GM06990 (cell line): ENCODE results near the gene TP53I11.

Experiments
- DNase-seq: peaks from one replicate; pipeline ENCODE4 v3.0.0-alpha.2; 2011; ENCODE audit not compliant: insufficient read length; ENCODE audit errors: extremely low read depth
- H3K27me3 ChIP-seq: replicated peaks from 2 replicates; pipeline ENCODE4 v1.6.0; 2011; ENCODE audit warnings: low read length; ENCODE audit not compliant: control insufficient read depth, insufficient read depth
- H3K36me3 ChIP-seq: 2 replicates; pipeline ENCODE4 v1.5.1; 2011; ENCODE audit warnings: low read length; ENCODE audit not compliant: control insufficient read depth, insufficient read depth
- H3K4me3 ChIP-seq: replicated peaks from 2 replicates; pipeline ENCODE4 v1.5.1; 2011; ENCODE audit warnings: low read depth, mild to moderate bottlenecking, control low read depth, low read length
- TF ChIP-seq, protein P1 (sequence below): IDR thresholded peaks from 2 replicates; pipeline ENCODE4 v1.5.1; 2011; ENCODE audit warnings: low read length, control low read depth, mild to moderate bottlenecking, inconsistent platforms; ENCODE audit not compliant: insufficient read depth, poor library complexity, severe bottlenecking

TP53I11 gene

DNA sequence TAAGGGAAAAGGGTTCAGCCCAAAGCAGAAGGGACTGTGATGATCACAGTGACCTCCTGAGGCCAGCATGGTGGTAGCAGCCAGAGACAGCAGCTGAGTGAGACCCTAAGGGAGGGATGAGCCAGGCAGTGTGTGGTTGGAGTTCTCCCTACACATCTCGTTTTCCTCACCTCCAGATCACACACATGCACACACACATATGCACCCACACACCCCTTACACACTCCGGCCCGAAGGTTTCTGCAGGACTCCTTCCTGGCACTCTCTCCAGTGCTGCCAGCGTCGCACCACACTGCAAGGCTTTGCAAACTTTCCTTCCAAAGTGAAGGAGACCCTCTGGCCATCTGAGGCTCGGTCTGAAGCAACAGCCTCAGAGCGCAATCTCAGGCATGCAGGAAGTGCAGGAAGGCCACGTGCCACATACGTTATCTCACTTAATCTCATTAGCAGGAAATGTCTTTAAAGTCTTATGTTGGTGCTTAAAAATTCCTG, 26.9 kb upstream of the TP53I11 start:
- DNase-seq, result no peak
- TF ChIP-seq, protein P1, sequence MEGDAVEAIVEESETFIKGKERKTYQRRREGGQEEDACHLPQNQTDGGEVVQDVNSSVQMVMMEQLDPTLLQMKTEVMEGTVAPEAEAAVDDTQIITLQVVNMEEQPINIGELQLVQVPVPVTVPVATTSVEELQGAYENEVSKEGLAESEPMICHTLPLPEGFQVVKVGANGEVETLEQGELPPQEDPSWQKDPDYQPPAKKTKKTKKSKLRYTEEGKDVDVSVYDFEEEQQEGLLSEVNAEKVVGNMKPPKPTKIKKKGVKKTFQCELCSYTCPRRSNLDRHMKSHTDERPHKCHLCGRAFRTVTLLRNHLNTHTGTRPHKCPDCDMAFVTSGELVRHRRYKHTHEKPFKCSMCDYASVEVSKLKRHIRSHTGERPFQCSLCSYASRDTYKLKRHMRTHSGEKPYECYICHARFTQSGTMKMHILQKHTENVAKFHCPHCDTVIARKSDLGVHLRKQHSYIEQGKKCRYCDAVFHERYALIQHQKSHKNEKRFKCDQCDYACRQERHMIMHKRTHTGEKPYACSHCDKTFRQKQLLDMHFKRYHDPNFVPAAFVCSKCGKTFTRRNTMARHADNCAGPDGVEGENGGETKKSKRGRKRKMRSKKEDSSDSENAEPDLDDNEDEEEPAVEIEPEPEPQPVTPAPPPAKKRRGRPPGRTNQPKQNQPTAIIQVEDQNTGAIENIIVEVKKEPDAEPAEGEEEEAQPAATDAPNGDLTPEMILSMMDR, result peak; percentile 15

DNA sequence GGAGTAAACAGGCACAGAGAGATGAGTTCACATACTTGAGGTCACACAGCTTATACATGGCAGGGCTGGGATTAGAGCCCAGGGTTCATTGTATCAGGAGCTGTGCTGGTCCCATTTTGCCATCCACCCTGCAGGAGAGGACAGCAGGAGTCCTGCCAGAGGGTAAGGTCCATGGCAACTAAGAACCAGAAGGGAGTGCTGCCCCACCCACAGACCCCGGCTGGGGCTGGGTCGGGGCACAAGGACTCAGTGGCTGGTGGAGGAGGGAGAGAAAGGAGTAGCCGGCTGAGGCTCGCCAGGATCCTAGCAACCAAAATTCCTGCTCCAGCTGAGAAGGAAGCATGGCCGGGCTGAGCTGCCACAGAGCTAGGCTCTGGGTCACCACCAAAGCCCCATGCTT, 25.9 kb upstream of the TP53I11 start:
- Histone ChIP-seq H3K36me3 (no peaks in the 10 kb centered on the region), H3K27me3 (no peaks in the 10 kb centered on the region; the same call in 1 of the 2 replicates), H3K4me3 (no peak overlapping the region)
- TF ChIP-seq, protein P1, result no peak
- no peak for DNase-seq

More for the DNA sequence above, 26.9 kb upstream of the TP53I11 start:
- H3K27me3 ChIP-seq, result no peaks in the 10 kb centered on the region; the same call in none of the 2 replicates
- H3K36me3 ChIP-seq, result no peaks in the 10 kb centered on the region
- H3K4me3 ChIP-seq, result no peak overlapping the region

GRCh38 chr11:44974402-44975000, 23.8 kb upstream of the TP53I11 start:
- H3K27me3 ChIP-seq, result no peaks in the 10 kb centered on the region; the same call in 1 of the 2 replicates
- H3K36me3 ChIP-seq, result no peaks in the 10 kb centered on the region; the same call in 1 of the 2 replicates
- H3K4me3 ChIP-seq, result no peak overlapping the region
- TF ChIP-seq, protein P1, result no peak
- DNase-seq, result no peak

- no peaks in the 10 kb centered on the region; the same call in 1 of the 2 replicates for H3K27me3 ChIP-seq
- H3K36me3 ChIP-seq, result no peaks in the 10 kb centered on the region; the same call in 1 of the 2 replicates
- no peak overlapping the region for H3K4me3 ChIP-seq
- no peak for DNase-seq
- TF ChIP-seq, protein P1, result no peak
Measured at GRCh38 chr11:44973632-44974401, 23.1 kb upstream of the TP53I11 start.

GRCh38 chr11:44972746-44973435, 22.2 kb upstream of the TP53I11 start:
- H3K27me3 ChIP-seq, result no peaks in the 10 kb centered on the region; the same call in 1 of the 2 replicates
- TF ChIP-seq, protein P1, result no peak
- DNase-seq, result no peak
- no peaks in the 10 kb centered on the region; the same call in 1 of the 2 replicates for H3K36me3 ChIP-seq
- H3K4me3 ChIP-seq, result no peak overlapping the region
